NK-92 (cell line): ENCODE results near the gene SMIM35.

ENCODE experiments used
- DNase-seq: peaks from one replicate; lab custom pipeline; 2025; ENCODE audit not compliant: unreplicated experiment; lab: John Stamatoyannopoulos, UW

The SMIM35 gene

GRCh38 chr11:118007040-118007439, 79.7 kb downstream of the SMIM35 start:
- DNase-seq, result no peak

GRCh38 chr11:118006153-118006534, 80.6 kb downstream of the SMIM35 start:
- DNase-seq, result no peak

GRCh38 chr11:118005224-118006152, 81.3 kb downstream of the SMIM35 start:
- no peak for DNase-seq

- DNase-seq, result no peak
These were observed 82.1 kb downstream of the SMIM35 start for GRCh38 chr11:118004543-118005223.

- no peak for DNase-seq
These were observed 83.3 kb downstream of the SMIM35 start for GRCh38 chr11:118003456-118003855.

- DNase-seq, result no peak
These were observed 84.0 kb downstream of the SMIM35 start for GRCh38 chr11:118002541-118003423.

GRCh38 chr11:118002010-118002540, 84.7 kb downstream of the SMIM35 start:
- no peak for DNase-seq

GRCh38 chr11:118001494-118001971, 85.2 kb downstream of the SMIM35 start:
- no peak for DNase-seq

- no peak for DNase-seq
These were observed 85.9 kb downstream of the SMIM35 start for GRCh38 chr11:118000850-118001228.

GRCh38 chr11:118000067-118000849, 86.5 kb downstream of the SMIM35 start:
- no peak for DNase-seq

GRCh38 chr11:117999354-117999993, 87.3 kb downstream of the SMIM35 start:
- DNase-seq, result no peak

GRCh38 chr11:117998664-117999353, 88.0 kb downstream of the SMIM35 start:
- DNase-seq, result no peak

GRCh38 chr11:117997823-117998579, 88.8 kb downstream of the SMIM35 start:
- DNase-seq, result no peak

GRCh38 chr11:117997406-117997805, 89.4 kb downstream of the SMIM35 start:
- DNase-seq, result no peak

GRCh38 chr11:117996058-117996457, 90.7 kb downstream of the SMIM35 start:
- DNase-seq, result no peak

- DNase-seq, result no peak
These were observed 91.3 kb downstream of the SMIM35 start for GRCh38 chr11:117995472-117995871.

GRCh38 chr11:117993988-117994745, 92.6 kb downstream of the SMIM35 start:
- DNase-seq, result no peak

GRCh38 chr11:117992620-117993019, 94.1 kb downstream of the SMIM35 start:
- no peak for DNase-seq
